Measurements from ENCODE around the gene AP3B2.
"Not testable (repeated sequence)": the region's sequence is repeated elsewhere in the genome, so short reads cannot be mapped to it uniquely, and the experiment has no call there.

AP3B2 gene

DNA sequence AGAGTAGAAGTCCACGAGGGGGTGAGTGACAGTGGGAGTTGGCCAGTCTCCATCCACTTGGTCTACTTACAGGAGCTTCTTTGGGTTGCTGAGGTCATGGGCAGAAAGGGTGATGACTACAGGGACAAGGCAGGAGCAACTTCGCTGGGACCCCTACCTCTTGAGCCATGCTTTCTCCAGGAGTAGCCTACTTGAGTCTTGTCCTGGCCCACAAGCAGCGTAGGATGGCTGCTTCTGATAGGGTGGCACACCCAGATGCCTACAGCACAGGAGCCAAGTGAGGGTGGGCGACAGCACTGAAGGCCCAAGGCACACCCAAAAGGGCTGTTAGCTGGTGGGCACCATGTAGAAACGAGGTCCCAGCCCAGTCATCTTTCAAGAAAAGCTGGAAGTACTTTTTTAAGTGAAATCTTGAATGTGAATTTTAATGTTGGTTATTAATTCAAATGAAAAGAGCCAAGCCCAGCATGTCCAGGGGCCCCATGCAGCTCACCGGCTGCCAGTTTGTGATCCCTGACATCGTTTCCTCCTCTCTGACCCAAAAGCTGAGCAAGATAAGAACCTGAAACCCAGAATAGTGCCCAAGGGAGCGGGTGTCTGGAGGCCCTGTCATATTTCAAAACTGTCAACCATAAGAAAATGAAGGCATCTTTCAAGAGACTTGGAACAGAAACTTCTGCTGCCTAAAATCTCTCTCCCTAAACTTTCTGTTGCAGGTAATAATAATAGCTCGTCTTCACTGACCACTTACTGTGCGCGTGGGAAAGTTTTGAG is 60.3 kb downstream of the AP3B2 start:
- H3K27me3 ChIP-seq (ENCODE audit: control insufficient read depth, insufficient read depth, low read length) = peaks cover 65% of the 10 kb centered on the region
- no peak overlapping the region for H3K9ac ChIP-seq (ENCODE audit: low read length)
- H3K4me1 ChIP-seq (ENCODE audit: control insufficient read depth, insufficient read depth, low read length) = peaks cover 10% of the 10 kb centered on the region

DNA sequence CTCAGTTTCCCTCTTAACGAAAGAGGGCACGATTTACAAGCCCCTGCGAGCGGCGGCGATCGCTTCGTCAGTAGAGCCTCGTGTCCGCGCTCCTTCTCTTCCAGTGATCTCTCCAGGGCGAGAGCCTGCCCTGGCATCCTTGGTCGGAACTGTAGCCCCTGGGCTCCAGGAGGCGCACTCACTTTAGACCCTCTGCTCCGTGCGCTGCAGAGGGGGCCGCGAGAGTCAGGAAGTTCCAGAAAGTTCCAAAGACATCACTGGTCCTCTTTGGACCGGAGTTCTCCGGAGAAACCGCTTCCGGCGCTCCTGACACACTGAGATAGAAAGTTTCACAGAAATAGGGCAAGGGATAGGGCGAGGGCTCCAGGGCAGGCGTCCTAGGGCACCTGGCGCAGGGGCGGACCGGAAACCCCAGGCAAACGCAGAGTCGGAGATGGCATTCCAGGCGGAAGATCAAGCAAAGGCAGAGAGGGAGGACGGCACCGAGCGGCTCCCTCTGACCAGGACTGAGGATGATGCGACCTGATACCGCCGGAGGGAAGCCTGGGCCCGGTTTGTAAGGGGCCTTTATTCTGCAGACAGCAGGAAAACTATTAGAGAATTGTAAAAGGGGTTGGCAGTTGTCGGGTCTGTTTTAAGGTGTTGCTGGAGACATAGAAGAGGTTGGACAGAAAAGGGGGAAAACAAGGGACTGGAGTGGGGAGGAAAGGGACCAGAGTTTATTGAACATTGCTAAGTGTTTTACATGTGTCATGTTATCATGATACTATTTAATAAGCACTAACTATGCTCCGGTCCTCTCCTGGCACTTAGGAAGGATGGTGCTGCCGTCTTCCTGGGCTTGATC is 61.2 kb downstream of the AP3B2 start:
- H3K9me3 ChIP-seq (ENCODE audit: control insufficient read depth, insufficient read depth, low read depth, low read length) = no peaks in the 10 kb centered on the region
- H3K4me3 ChIP-seq (ENCODE audit: low read depth, low read length) = peak overlapping the region; percentile 50

More for the DNA sequence above, 60.3 kb downstream of the AP3B2 start:
- Histone ChIP-seq H3K9me3 (ENCODE audit: control insufficient read depth, insufficient read depth, low read depth, low read length) (no peaks in the 10 kb centered on the region), H3K27ac (ENCODE audit: low read depth, low read length) (no peak overlapping the region), H3K4me3 (ENCODE audit: low read depth, low read length) (no peak overlapping the region), H3K36me3 (ENCODE audit: control insufficient read depth, insufficient read depth, low read length) (no peaks in the 10 kb centered on the region)

GRCh38 chr15:82647835-82648256 is 61.8 kb downstream of the AP3B2 start:
- no peaks in the 10 kb centered on the region for H3K36me3 ChIP-seq (ENCODE audit: control insufficient read depth, insufficient read depth, low read length)
- H3K9ac ChIP-seq (ENCODE audit: low read length) = no peak overlapping the region
- peak overlapping the region; percentile 50 for H3K4me3 ChIP-seq (ENCODE audit: low read depth, low read length)
- H3K27ac ChIP-seq (ENCODE audit: low read depth, low read length) = no peak overlapping the region
- peaks cover 62% of the 10 kb centered on the region for H3K27me3 ChIP-seq (ENCODE audit: control insufficient read depth, insufficient read depth, low read length)
- H3K4me1 ChIP-seq (ENCODE audit: control insufficient read depth, insufficient read depth, low read length) = peaks cover 10% of the 10 kb centered on the region
- H3K9me3 ChIP-seq (ENCODE audit: control insufficient read depth, insufficient read depth, low read depth, low read length) = no peaks in the 10 kb centered on the region

More for the DNA sequence above, 61.2 kb downstream of the AP3B2 start:
- Histone ChIP-seq H3K36me3 (ENCODE audit: control insufficient read depth, insufficient read depth, low read length) (no peaks in the 10 kb centered on the region), H3K27me3 (ENCODE audit: control insufficient read depth, insufficient read depth, low read length) (peaks cover 62% of the 10 kb centered on the region), H3K27ac (ENCODE audit: low read depth, low read length) (no peak overlapping the region), H3K9ac (ENCODE audit: low read length) (no peak overlapping the region), H3K4me1 (ENCODE audit: control insufficient read depth, insufficient read depth, low read length) (peaks cover 10% of the 10 kb centered on the region)

GRCh38 chr15:82647045-82647834 is 62.4 kb downstream of the AP3B2 start, which contains the start of gene CPEB1:
Gene CPEB1 (minus strand): TSS chr15:82647363. CDS start chr15:82628459, 18,904 bp downstream.
- H3K4me1 ChIP-seq (ENCODE audit: control insufficient read depth, insufficient read depth, low read length) = peaks cover 10% of the 10 kb centered on the region
- no peaks in the 10 kb centered on the region for H3K9me3 ChIP-seq (ENCODE audit: control insufficient read depth, insufficient read depth, low read depth, low read length)
- no peak within 1 kb of the TSS for H3K27ac ChIP-seq (ENCODE audit: low read depth, low read length)
- H3K9ac ChIP-seq (ENCODE audit: low read length) = no peak within 1 kb of the TSS
- peaks cover 62% of the 10 kb centered on the region for H3K27me3 ChIP-seq (ENCODE audit: control insufficient read depth, insufficient read depth, low read length)
- H3K4me3 ChIP-seq (ENCODE audit: low read depth, low read length) = peak within 1 kb of the TSS; percentile 50
- H3K36me3 ChIP-seq (ENCODE audit: control insufficient read depth, insufficient read depth, low read length) = no peaks in the 10 kb centered on the region

DNA sequence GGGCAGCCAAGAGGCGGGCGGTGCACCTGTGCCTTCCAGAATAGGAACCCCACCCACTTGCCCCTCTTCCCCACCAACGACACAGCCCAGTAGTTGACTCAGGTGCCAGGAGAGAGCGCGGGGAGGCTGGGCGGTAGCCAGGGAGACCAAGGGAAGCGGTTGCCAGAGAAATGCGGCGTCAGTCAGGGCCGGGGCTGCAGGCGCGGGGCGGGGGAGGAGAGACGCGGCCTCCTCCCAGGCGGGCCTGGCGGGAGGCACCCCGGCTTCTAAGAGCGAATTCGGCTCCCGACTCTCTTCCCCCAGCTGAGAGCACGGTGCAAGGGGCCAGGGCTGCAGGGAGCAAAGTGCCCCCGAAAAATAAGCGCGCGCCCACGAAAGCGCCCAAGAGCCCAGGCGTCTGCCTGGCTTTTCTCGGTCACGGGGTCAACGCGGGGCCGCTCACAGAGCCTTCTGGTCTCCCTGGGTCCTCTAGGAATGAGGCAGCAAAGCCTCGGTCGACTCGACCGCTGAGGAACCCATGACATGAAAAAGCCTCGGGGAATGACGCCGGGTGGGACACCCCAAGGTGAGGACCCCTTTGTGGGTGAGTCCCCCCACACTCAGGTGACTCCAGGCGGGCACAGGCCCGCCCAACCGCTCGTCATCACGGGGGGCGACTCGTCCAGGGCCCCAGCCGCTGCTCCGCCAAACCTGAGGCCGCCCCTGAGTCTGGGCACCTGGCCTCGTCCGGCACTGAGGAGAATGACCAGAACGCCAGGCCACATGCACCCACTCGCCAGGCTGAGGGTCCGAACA is 63.2 kb downstream of the AP3B2 start:
- Histone ChIP-seq H3K36me3 (ENCODE audit: control insufficient read depth, insufficient read depth, low read length) (no peaks in the 10 kb centered on the region), H3K27ac (ENCODE audit: low read depth, low read length) (no peak overlapping the region), H3K4me3 (ENCODE audit: low read depth, low read length) (peak overlapping the region; percentile 50), H3K4me1 (ENCODE audit: control insufficient read depth, insufficient read depth, low read length) (peaks cover 11% of the 10 kb centered on the region), H3K9ac (ENCODE audit: low read length) (no peak overlapping the region), H3K9me3 (ENCODE audit: control insufficient read depth, insufficient read depth, low read depth, low read length) (no peaks in the 10 kb centered on the region), H3K27me3 (ENCODE audit: control insufficient read depth, insufficient read depth, low read length) (peaks cover 62% of the 10 kb centered on the region)

GRCh38 chr15:82644967-82645852 is 64.5 kb downstream of the AP3B2 start:
- H3K9me3 ChIP-seq (ENCODE audit: control insufficient read depth, insufficient read depth, low read depth, low read length); H3K27ac ChIP-seq (ENCODE audit: low read depth, low read length); H3K4me3 ChIP-seq (ENCODE audit: low read depth, low read length); H3K36me3 ChIP-seq (ENCODE audit: control insufficient read depth, insufficient read depth, low read length); H3K9ac ChIP-seq (ENCODE audit: low read length): not testable (repeated sequence)
- Histone ChIP-seq H3K4me1 (ENCODE audit: control insufficient read depth, insufficient read depth, low read length) (peaks cover 15% of the 10 kb centered on the region), H3K27me3 (ENCODE audit: control insufficient read depth, insufficient read depth, low read length) (peaks cover 60% of the 10 kb centered on the region)

GRCh38 chr15:82643992-82644391 is 65.7 kb downstream of the AP3B2 start:
- no peak overlapping the region for H3K27ac ChIP-seq (ENCODE audit: low read depth, low read length)
- no peaks in the 10 kb centered on the region for H3K36me3 ChIP-seq (ENCODE audit: control insufficient read depth, insufficient read depth, low read length)
- H3K4me3 ChIP-seq (ENCODE audit: low read depth, low read length) = no peak overlapping the region
- H3K9ac ChIP-seq (ENCODE audit: low read length) = no peak overlapping the region
- H3K9me3 ChIP-seq (ENCODE audit: control insufficient read depth, insufficient read depth, low read depth, low read length) = no peaks in the 10 kb centered on the region
- peaks cover 15% of the 10 kb centered on the region for H3K4me1 ChIP-seq (ENCODE audit: control insufficient read depth, insufficient read depth, low read length)
- H3K27me3 ChIP-seq (ENCODE audit: control insufficient read depth, insufficient read depth, low read length) = peaks cover 53% of the 10 kb centered on the region

DNA sequence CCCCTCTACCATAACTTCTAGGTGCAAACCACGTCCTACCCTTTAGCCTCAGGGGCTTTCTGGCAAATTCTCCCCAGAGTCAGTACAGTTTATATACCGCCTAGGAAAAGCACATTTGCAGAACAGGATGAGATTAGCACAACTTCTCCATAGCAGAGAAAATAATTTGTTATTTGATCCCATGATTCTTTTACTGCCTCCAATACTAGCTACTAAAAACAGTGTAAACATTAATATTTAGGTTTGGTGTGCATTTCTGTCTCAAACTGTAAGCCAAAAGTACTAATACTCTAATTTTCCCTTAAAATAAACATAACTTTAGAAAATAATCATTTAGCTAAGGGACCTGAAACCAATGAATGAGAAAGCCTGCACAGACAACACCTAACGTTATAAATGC is 67.0 kb downstream of the AP3B2 start:
- peaks cover 15% of the 10 kb centered on the region for H3K4me1 ChIP-seq (ENCODE audit: control insufficient read depth, insufficient read depth, low read length)
- H3K9ac ChIP-seq (ENCODE audit: low read length) = no peak overlapping the region
- H3K27me3 ChIP-seq (ENCODE audit: control insufficient read depth, insufficient read depth, low read length) = peaks cover 47% of the 10 kb centered on the region
- H3K4me3 ChIP-seq (ENCODE audit: low read depth, low read length) = no peak overlapping the region
- H3K36me3 ChIP-seq (ENCODE audit: control insufficient read depth, insufficient read depth, low read length) = no peaks in the 10 kb centered on the region
- H3K27ac ChIP-seq (ENCODE audit: low read depth, low read length) = no peak overlapping the region
- no peaks in the 10 kb centered on the region for H3K9me3 ChIP-seq (ENCODE audit: control insufficient read depth, insufficient read depth, low read depth, low read length)

- H3K9ac ChIP-seq (ENCODE audit: low read length) = no peak overlapping the region
- H3K27me3 ChIP-seq (ENCODE audit: control insufficient read depth, insufficient read depth, low read length) = peaks cover 39% of the 10 kb centered on the region
- H3K4me1 ChIP-seq (ENCODE audit: control insufficient read depth, insufficient read depth, low read length) = peaks cover 8% of the 10 kb centered on the region
- no peak overlapping the region for H3K4me3 ChIP-seq (ENCODE audit: low read depth, low read length)
- no peaks in the 10 kb centered on the region for H3K36me3 ChIP-seq (ENCODE audit: control insufficient read depth, insufficient read depth, low read length)
- no peak overlapping the region for H3K27ac ChIP-seq (ENCODE audit: low read depth, low read length)
- H3K9me3 ChIP-seq (ENCODE audit: control insufficient read depth, insufficient read depth, low read depth, low read length) = no peaks in the 10 kb centered on the region
Observed at GRCh38 chr15:82641129-82641798, 68.4 kb downstream of the AP3B2 start.
